HG03439 (cell line): ENCODE results near the gene CYLD.

ENCODE experiments used
- ATAC-seq: cut with Tn5 transposase; IDR thresholded peaks from one replicate; pipeline ENCODE4 v1.9.1; 2021; ENCODE audit warnings: mild to moderate bottlenecking, moderate library complexity; ENCODE audit not compliant: unreplicated experiment

Gene CYLD

DNA sequence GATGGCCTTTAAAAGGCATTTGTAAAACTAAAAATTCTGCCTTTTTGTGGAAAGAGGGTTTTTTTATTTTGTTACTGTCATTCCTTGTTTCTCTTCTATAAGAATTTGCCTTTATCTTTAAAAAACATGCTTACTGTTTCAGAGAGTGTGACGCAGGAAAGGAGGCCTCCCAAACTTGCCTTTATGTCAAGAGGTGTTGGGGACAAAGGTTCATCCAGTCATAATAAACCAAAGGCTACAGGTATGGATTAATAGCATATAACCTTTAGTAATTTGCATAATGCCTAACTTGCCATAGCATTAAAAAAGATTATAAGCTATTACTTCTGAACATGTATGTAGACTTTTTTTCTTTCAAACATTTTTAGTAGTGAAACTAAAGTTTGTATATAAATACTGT, 34.2 kb downstream of the CYLD start:
- ATAC-seq, result no peak

GRCh38 chr16:50778284-50779163, 36.6 kb downstream of the CYLD start:
- ATAC-seq, result no peak

- ATAC-seq, result no peak
These were observed 39.2 kb downstream of the CYLD start for GRCh38 chr16:50781043-50781442.

DNA sequence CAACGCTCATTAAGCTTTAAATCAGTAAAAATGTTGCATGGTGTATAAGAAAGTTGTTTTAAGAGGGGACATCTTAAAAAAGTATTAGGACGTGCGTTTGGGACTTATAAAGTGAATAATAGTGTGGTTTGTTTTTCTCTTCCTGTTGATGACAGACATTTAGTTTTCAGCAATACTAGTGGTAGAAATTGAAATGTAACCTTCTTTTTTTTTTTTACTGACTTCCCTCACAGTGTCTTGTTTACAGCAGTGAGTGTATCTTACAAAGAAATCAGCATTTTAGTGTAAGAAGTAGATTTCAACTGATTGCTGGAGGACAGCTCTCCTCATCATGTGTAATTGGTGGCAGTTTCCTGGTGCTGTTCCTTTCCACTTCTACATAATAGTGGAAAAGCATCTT, 39.6 kb downstream of the CYLD start:
- no peak for ATAC-seq

DNA sequence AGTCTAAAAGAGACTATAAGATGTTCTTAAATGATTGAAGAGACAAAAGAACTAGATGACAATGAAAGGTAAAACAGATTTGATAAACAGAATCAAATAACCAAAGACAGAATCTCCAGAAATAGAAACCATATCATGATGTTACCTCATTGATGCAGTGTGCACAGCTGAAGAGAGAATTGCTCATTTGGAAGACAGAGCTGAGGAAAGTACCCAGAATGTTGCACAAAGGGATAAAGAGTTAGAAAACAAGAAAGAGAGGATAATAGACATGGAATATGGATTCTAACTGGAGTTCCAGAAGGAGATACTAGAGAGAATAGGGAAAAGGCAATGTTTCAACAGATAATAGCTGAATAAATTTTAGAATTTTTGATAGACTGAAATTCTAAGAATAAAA, 47.9 kb downstream of the CYLD start:
- no peak for ATAC-seq

DNA sequence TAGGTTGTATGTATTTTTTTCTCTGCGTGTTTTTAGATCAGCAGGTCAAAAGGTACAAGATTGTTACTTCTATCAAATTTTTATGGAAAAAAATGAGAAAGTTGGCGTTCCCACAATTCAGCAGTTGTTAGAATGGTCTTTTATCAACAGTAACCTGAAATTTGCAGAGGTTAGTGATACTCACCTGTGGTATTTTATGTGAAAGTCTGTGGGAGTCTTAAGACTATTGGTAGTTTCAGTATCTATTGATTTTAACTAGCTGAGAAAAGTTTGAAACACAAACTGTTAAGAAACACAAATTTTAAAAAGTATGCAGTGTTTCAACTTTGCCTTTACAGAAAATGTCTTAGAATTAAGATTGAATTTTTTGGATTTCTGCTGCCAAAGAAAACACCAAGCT, 49.6 kb downstream of the CYLD start:
- no peak for ATAC-seq

DNA sequence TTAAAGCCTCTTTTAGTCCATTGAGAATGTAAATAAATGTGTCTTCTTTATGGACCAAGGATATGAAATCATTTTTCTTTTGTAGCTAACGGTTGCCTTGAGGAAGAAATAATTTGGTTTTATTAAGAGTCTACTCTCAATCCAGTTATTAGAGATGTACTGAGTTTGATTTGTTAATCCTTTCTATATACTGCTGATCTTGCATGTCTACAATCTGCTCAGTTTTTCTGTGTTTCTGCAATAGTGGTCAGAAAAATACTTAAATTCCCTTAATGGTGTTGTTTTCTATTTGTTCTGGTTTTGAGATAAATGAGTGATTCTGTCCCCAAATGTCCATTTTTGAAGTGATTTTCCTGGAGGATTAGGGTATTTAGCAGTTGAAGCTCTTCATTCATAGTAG, 54.9 kb downstream of the CYLD start:
- no peak for ATAC-seq

GRCh38 chr16:50797456-50797855, 55.6 kb downstream of the CYLD start:
- ATAC-seq, result no peak

DNA sequence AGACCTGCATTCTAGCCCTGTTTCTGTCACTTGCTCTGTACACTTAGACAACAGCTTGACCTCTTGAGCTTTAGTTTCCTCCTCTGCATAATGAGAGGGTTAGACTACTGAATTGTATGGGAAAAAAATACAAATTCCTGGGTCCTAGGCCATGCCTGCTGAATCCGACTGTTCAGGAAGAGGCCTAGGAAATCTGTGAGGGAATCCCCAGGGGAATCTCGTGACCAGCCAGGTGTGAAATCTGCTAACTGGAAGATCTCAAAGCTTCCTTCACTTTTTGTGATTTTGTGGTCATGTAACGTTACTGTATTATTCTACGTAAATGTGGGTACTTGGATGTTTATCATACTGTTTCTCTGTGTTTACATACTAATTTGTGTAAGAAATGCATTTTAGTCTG, 58.2 kb downstream of the CYLD start:
- no peak for ATAC-seq

DNA sequence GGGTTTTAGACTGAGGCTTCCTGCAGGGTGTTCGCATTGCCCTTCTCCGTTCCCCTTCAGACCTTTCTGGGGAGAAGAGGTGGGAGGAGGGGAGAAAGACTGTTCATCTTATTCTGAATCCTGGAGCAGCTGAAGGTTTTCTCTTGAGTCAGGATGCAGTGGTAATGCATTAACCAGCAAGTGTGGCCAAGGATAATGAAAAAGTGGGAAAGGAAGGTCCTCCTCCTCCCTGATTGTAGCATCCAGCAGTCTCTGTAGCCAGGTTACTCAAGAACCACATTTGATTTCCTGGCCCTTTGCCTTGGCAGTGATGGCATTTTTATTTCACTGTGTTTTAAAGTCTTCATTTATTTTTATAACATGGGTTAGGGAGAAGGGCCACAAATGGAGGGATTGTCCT, 59.1 kb downstream of the CYLD start:
- ATAC-seq, result no peak

DNA sequence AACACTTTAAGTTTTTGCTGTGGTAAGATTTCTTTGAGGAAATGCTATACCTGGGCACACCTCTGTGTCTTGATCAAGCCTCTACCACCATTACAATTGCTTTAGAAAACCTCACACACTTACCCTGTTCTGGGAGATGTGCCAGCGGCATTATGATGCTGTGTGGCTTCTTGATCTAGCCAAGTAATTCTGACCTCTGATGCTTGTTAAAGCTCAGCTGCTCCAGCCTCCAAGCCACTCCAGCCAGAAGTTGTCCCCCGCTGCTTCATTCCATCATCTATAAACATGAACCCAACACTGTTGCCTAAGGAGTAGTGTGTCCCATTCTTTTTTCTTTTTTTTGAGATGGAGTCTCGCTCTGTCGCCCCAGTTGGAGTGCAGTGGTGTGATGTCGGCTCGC, 60.1 kb downstream of the CYLD start:
- no peak for ATAC-seq

GRCh38 chr16:50802961-50803360, 61.1 kb downstream of the CYLD start:
- no peak for ATAC-seq

- ATAC-seq, result no peak
These were observed 62.5 kb downstream of the CYLD start for GRCh38 chr16:50804290-50804907.

DNA sequence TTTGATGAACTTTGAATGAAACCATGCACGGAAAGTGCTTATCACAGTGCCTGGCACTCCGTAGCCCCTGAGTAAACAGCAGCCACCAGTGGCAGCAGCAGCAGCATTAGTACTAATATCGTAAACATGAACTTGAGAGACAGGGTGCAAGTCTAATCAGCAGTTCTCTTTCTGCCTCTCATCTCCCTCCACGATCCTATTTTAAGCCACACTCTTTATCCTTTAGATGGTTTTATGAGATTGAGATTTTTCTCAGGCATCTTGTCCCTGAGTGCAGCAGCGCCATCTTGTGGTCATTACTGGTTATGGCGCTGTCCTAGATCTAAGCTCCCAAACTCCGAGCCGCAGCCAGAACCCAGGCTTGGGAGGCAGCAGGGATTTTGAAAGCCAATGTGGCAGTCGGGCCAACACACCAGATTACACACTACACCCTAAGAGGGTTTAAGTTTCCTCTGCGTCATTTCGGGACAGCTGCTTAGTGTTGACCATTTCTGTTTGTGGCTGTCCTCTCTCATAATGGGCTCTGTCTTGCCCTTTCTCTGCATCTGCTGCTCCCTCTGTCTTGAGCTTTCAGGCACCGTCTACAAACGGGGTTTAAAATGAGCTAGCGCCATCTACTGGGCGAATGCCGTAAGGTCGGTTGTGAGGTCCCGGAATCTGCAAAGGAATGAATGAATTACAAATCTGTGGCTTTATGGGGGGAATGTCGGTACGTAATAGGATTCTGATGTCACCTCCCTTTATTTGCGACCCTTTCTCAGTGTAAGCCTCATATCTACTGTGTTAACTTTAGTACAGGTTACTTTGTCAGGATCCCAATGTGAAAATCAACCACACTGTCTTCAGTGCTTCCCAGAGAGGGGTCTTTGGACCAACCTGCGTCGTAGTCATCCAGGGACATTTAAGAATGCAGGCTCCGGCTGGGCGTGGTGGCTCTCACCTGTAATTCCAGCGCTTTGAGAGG, 64.5 kb downstream of the CYLD start:
- ATAC-seq, result peak; percentile 86

DNA sequence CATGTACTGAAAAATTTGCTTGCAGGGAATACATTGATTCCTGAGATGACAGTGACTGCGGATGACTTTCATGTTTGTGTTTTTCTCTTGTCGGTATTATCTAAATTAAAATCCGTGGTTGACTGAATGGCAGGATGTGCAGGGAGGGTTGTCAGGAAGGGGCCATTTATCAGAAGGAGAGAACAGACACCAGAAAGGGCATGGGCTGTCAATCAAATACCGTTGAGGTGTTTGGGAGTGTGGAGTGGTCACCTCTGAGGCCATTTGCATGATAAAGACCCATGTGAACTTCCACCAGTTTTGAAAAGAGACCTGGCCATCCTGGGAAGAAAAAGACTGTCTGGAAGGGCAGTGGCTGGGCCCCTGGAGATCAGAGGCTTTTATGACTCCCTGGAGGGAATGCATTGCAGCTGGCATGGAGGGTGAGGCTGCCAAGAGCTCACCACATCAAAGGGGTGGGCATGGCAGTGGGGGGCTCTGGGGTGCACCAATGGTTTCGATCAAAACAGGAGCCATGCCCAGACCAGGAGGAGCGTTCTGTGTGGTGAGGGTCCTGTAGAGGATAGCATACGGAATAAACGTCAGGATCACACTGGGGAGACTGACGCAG, 67.1 kb downstream of the CYLD start:
- no peak for ATAC-seq

DNA sequence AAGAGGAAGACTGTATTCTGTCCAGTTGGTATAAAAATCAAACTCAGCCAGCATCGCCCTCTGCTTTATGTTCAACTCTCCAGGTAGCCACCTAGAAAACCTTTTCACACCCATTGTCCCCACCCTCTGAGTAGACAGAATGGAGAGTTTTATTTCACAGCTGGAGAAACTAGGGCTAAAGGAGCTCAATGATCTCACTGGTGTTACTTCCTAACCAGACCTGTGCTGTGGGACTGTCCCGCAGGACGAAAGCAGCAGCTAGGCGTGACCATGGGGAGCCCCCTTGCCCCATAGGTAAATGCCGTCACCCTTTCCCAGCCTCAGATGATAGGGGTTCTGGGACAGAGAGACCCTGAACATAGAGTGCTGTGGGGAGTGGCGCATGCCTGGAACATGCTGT, 67.7 kb downstream of the CYLD start:
- no peak for ATAC-seq

DNA sequence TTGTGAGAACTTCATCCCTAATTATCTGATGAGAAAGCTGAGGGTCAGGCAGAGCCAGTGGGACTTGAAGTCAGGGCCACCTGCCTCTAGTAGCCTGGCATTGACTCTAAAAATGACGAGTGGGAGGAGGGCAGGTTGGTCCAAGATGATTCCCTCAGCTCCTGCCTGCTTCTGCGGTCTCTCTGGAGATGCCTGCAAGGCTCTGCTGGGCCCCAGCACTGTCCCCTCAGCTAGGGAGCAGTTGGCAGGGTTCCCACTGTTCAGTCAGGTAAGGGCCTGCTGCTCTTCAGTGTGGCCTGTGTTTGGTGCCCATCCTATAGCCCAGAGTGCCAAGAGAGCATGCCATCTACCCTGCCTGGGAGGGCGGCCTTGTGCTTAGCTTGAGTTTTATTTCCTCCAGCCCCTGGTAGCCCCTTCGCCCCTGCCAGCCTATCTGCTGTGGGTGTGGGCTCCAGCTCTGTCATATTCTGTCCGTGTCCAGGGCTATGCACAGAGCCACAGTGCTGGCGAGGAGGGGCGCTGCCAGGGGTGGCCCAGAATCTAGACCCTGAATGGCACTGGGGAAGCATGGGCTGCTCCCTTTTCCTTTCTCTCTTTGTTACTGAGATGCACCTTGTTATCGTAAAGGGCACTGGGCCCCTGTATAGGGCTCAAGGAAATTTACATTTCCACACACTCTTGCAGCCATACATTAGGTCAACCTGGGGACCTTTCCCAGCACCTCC, 68.5 kb downstream of the CYLD start:
- ATAC-seq, result no peak

DNA sequence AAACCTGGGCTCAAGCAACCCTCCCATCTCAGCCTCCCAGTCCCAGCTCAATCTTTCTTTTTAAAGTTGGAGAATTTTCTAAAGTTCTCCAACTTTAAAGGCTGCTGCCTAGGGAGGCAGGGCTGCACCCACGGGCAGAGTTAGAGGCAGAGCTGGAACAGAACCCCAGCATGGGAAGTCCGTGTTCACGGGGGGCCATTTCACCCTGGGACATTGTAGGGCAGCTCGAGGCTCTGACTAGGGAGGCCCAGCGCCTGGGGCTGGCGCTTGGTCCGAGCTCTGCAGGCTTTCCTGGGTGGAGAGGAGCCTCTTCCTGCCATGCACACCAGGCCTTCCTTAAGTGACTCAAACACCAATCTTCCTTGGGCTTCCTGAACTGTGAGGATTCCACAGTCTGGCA, 70.2 kb downstream of the CYLD start:
- ATAC-seq, result no peak

DNA sequence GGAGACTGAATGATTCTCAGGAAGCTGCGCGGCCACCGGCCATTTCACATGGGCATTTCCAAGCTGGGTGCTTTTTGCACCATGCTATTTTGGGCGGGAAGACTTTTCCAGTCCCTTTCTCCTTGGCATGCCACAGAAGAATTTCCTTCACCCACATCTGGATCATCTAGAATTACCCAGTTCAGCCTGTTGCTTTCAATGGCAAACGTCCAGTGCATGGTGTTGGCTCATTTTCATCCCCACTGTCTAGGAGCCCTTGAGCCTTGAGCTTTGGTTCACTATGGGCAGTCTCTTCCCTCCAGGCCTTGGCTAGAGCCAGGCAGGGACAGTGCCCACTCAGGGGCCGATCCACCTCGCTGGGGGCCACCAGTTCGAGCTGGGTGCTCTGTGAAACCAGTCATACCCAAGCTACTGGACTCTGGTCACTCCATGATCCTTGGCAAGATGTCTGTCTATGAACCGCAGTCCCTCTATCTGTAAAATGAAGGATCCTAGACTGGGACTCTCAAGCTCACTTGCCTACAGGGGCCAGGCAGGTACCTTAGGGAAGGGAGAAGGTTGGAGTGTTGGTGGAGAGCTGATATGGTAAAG, 71.1 kb downstream of the CYLD start:
- no peak for ATAC-seq

- ATAC-seq, result no peak
These were observed 72.2 kb downstream of the CYLD start for GRCh38 chr16:50814052-50814451.
